ENCODE data around the gene ABO.
A peak's percentile ranks its signal among the peaks of the same experiment; 100 is the strongest.
"Not testable (repeated sequence)": the region's sequence is repeated elsewhere in the genome, so short reads cannot be mapped to it uniquely, and the experiment has no call there.

Gene ABO

DNA sequence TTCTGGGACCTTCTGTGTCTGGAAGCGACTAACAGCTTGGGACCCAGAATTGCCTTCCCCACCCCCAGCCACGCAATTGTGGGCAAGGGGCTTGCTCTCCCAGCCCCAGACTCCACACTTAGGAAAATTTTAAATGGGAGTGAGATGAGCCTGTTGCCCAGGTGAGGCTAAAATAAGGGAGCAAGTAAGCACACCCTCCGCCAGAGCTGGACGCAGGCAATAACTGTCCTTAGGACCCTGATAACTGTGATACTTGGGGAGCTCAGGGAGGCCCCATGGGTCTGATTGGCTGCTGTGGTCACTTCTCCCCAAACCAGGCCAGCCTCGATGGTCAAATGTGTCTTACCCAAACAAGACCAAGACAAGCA lies 13.3 kb downstream of the ABO start:
- DNase-seq = no peak

DNA sequence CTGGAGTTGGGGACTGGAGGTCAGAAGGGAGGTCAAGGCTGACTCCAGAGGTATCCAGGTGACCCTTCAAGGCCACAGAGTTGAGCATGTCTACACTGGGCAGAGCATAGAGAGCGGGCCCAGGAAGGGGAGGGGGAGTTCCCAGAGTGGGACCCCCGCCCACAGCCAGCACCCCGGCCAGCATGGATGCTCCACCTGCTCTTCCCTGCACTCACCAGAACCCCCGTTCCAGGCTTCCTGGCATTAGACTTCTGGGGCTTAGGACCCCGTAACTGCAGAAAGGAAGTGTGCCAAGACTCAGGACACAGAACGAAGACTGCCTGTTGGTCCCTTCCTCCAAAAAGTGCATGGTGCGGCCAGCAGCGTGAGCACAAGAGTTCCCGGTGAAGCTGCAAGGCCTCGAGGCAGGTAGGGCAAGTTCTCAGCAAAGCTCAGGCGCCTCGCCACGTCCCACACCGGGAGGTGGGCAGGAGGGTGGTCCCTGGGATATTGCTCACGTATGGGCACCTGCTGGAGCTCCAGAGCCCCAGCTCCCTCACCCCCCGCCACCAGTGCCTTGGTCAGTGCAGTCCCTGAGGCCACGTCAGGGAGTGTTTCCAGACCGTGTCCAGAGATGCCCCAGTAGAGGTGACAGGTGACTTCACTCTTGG lies 13.8 kb downstream of the ABO start:
- no peak for DNase-seq

DNA sequence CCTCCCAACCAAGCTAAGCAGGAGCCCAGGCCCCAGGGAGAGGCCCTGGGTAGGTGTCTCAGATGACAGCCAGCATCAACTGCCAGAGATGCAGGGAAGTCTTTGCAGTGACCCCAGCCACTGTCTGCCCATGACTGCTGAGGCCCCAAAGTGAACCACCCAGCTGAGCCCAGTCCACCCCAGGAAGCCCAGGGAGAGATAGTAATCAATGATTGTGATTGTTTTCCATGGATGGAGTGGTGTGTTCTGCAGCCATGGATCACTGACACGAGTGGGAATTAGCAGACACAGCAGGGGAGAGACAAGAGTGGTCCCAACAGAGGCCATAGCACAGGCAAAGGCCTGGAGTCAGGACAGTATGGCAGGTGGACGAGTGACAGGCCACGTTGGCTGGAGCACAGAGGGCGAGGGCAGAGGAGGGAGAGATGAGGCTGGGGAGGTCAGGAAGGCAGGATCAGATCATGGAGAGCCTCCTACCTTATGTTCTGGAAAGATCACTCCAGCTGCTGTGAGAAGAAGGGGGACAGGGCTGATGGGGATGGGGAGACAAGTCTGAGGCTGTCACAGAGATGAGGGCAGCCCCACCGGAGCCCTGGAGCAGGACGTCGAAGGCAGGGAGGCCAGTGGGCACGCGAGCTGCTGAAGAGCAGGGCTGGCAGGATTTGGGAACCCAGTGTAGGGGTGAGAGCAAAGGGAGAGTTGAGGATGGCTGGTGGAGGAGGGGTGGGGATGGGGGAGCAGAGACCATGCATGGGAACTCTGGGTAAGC lies 14.5 kb downstream of the ABO start:
- no peak for DNase-seq

DNA sequence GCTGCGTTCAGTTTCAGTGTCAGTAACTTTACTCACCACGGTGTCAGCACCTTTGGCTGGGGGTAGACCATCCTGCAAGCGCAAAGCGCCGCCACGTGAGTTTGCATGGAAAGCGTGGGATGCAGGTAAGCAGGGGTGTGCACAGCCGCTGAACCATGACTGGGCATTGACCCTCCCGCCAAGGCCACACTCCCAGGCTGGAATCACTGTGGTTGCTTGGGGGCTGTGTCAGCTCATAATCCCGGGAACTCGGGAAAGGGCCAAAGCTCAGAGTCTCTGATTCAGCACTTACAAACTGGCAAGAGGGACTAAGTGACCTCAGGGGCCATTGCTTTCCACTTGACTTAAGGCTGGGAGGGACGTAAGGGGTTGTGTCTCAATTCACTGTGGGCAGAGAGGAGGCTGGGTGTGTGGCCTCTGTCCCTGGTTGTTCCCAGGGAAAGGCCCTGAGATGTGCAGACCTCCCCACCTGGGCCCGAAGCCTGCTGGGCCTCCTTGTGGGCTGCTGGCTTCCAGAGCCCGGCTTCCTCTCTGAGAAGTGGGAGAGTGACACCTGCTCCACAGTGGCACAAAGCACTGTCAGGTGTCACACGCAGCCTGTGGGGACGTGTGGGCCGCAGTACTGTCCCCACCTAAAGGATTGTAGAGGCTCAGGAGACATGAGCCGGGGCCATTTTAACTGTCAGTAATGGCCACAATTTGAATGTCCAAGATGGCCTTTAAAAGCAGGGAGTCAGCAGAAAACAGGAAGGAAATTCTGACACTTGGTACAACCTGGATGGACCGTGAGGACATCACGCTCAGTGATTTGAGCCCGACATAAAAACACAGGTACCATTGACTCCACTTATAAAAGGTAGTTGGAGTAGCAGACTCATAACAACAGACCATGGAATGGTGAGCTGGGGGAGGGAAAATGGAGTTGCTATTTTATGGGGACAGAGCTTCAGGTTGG lies 16.7 kb downstream of the ABO start:
- DNase-seq = peak; percentile 28

DNA sequence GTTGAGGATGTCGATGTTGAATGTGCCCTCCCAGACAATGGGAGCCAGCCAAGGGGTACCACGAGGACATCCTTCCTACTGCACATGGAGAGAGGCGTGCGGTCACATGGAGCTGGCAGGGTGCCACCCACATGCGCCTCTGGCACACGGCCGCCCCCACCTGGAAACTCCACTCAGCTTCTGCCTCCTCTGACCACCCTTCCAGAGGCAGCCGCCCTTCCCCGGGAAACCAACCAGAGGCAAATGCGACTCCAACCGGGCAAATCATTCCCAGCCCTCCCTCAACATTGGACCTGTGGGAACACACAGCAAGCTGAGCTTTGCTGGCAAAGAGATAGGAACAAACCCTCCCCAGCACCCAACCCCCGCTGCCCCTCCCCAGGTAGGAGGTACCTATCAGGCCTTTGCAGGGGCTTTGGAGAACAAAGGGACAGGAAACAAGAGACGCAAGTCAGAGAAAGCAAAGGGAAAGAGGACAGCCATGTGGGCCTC lies 17.5 kb downstream of the ABO start:
- DNase-seq = no peak

DNA sequence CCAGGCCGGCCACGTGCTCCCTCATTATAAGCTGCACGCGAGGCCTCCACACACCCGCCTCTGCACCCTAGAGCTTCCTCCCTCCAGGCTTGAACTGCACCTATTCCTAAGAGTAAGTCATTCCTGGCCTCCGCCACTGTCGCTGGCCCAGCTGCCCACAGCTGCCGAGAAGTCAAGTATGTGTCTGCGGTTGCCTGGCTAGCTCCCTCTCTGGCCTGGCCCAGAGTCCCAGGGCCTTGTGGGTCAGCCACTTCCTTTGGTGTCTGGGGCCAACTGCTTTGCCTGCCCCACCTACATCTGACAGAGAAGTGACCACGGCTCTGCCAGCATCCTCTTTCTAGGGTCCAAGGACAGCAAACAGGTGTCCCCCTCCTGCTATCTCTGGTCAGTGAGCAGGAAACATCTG lies 18.3 kb downstream of the ABO start:
- no peak for DNase-seq

DNA sequence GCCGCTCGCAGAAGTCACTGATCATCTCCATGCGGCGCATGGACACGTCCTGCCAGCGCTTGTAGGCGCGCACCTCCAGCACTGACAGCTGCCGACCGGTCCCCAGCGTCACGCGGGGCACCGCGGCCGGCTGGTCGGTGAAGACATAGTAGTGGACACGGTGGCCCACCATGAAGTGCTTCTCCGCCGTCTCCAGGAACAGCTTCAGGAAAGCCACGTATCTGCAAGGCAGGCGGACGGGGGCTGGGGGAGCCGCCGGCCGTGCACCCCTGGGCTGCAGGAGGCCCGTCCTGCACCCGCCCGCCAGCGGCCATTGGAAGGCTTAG lies 18.9 kb downstream of the ABO start:
- no peak for DNase-seq

DNA sequence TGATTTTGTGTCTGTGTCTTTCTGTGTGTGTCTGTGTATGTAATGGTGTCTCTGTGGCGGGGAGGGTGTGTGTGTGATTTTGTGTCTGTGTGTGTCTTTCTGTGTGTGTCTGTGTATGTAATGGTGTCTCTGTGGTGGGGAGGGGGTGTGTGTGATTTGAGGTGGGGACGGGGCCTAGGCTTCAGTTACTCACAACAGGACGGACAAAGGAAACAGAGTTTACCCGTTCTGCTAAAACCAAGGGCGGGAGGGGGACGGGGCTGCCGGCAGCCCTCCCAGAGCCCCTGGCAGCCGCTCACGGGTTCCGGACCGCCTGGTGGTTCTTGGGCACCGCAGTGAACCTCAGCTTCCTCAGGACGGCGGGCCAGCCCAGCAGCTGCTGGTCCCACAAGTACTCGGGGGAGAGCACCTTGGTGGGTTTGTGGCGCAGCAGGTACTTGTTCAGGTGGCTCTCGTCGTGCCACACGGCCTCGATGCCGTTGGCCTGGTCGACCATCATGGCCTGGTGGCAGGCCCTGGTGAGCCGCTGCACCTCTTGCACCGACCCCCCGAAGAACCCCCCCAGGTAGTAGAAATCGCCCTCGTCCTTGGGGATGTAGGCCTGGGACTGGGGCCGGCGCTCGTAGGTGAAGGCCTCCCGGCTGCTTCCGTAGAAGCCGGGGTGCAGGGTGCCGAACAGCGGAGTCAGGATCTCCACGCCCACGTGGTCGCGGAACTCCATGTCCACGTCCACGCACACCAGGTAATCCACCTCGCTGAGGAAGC lies 19.4 kb downstream of the ABO start:
- no peak for DNase-seq

DNA sequence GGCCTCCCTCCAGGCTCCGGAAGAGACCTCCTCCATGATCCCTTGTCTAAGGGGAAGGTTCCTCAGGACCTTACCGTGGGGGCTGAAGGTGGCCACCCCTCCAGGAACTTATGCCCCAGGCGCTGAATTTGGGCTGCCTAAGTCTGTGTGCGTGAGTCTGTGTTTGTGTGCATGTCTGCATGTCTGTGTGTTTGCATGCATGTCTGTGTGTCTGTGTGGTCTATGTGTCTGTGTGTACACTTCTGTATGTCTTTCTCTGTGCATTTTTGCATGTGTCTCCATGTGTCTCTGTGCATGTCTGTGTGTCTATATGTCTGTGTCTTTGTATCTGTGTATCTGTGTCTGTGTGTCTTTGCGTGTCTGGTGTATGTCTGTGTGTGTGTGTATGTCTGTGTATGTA lies 20.5 kb downstream of the ABO start:
- no peak for DNase-seq

DNA sequence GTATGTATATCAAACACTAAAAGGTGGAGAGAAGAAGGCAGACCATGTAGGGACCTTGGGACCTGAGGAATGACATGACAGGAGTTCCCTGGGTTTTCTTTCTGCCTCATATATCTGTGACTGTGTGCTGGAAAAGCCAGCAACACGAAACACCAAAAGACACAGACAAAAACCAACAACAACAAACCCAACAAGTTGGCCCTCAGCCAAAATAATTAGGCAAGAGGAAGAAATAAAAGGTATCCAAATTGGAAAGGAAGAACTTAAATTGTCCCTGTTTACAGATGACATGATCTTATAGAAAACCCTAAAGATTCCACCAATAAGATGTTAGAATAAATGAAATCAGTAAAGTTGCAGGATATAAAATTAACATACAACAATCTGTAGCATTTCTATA lies 21.7 kb downstream of the ABO start:
- no peak for DNase-seq

DNA sequence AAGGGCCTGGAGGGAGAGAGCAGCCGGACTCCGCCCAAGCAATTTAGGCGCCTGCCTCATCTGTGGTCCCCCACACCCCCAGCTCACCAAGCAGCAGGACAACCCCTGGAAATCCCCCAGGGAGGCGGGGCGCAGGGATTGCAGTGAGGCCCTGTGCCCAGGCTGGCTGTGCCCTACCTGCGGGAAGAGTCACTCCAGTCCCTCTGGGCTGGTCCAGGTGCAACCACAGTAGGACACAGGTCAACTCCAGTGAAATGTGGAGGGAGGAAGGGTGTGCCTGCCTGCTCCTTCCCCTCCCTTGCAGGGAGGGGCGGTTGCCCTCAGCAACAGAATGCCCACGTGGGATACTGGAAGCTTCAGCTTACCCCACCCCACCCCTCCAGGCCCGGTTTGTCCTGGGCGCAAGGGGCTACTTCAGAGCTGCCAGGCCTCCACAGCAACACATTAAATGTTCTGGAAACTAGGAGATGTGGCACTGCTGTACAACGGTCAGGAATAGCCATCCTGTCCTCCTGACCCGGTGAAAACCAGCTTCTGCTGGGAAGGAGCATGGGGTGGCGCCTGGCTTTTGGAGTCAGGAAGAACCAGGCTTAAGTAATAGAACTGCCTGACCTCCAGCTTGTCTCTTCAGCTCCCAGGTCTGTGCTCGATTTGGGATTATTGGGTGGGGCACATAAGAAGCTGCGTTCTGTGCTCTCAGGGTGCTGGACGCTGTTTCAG lies 22.5 kb downstream of the ABO start:
- DNase-seq = no peak

DNA sequence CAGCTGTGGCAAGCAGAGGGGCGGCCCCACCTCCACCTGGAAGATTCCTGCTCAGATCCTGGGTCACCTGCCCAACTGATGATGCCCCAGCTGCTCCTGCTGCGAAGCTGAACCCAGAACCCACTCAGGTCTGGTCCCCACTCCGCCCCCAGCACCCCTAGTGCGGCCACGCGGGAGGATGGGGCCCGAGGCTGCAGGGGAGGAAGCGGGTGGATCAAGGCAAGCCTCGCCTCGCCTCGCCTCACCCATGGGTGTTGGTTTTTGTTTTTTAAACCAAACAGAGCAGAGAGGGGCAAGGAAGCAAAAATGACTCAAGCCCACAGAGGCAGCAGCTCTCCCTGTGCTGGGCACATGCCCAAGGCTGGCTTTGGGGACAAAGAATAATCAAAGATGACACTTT lies 23.2 kb downstream of the ABO start:
- no peak for DNase-seq

DNA sequence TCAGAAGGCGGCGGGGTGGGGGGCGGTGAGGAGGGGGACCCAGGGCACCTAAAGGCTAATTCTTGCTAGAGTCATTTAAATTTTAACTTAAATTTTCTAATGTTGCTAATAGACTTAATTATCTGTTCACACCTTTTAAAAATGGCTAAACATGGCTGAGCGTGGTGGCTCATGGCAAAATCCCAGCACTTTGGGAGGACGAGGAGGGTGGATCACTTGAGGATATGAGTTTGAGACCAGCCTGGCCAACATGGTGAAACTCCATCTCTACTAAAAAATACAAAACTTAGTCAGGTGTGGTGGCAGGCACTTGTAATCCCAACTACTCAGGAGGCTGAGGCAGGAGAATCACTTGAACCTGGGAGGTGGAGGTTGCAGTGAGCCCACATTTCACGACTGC lies 23.8 kb downstream of the ABO start:
- not testable (repeated sequence) for DNase-seq

DNA sequence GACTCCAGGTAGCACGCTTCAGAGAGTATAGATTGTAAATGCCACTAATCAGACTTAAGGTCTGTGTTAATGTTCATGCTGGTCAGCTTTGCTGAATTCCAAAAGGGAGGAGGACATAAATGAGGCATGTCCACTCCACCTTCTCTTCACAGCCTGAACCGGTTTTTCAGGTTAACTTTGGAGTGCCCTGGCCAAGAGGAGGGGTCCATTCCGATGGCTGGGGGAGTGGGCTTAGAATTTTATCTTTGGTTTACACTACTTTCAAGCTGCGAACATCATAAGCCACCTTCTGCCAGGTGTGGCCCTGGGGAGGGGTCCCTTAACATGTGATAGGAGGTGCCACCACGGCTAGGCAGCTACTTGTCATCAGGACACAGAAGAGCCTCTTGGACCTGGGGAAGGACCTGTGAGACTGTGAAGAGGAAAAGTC lies 24.2 kb downstream of the ABO start:
- DNase-seq = no peak

DNA sequence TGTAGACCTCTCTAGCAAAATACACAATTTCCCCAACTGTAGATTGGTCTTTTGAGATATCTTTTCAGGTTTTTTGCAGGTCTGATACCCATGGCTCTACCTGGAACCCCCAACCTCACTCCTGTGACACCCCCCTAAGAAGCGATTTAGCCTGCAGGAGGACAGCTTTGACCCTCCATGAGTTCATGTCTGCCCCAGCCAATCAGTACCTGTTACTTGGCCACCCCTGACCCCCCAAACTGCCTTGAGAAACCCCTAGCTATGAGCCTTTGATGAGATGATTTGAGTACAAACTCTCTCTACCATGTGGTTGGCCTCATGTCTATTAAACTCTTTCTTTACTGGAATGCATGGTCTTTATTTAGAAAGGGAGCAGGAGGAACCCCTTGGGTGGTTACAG lies 25.7 kb downstream of the ABO start:
- DNase-seq = no peak

DNA sequence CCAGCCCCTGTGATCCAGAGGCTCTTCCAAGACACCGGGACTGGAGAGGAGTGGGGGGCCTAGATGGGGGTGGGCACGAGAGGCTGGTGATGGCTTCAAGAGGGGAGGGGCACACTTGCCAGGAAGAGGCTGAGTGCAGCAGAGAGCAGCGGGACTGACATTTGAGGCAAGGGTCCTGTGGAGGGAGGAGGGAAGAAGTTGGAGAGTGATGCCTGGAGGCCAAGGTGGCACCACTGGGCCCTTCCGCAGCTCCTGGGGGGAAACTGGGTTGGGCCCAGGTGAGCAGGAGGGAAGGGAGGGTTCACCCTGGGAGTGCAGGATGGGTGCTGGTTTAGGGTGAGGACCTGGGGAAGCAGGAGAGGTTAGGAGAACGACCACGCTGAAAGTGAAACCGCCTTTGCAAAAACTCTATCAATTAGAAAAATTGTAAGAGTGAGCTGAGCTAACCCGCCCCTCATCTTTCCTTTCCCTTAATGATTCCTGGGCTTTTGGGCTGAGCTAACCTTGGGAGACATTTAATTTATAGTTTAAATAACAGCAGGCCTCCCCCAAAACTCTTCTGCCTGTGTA lies 26.2 kb downstream of the ABO start:
- no peak for DNase-seq

DNA sequence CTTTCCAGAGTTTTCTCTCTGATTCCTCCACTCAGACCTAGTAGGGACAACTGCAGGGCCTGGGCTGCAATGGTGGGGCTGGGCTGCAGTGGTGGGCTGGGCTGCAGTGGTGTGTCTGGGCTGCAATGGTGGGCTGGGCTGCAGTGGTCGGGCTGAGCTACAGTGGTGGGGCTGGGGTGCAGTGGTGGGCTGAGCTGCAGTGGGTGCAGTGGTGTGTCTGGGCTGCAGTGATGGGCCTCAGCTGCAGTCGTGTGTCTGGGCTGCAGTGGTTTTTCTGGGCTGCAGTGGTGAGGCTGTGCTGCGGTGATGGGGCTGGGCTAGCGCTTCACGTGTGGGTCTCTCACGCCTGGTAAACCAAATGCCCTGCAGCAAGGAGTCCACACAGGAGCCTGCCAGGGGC lies 27.4 kb downstream of the ABO start:
- DNase-seq = no peak

DNA sequence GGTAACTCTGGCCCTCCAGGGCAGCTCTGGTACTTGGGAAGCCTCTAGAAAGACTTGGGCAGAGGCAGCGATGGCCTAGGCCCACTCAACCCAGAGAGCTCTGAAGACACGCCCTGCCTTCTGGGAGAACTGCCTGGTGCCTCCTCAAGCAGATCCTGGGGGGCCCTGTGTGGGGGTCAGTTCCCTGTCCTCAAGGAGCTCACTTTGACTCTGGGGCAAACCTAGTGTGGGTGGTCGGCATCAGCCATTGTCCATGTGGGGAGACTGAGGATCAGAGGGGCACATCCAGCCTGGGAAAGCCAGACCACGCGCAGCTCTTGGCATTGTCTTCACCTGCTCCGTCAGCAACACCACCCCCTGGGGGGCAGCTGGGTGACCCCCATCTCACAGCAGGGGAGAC lies 28.0 kb downstream of the ABO start:
- no peak for DNase-seq

DNA sequence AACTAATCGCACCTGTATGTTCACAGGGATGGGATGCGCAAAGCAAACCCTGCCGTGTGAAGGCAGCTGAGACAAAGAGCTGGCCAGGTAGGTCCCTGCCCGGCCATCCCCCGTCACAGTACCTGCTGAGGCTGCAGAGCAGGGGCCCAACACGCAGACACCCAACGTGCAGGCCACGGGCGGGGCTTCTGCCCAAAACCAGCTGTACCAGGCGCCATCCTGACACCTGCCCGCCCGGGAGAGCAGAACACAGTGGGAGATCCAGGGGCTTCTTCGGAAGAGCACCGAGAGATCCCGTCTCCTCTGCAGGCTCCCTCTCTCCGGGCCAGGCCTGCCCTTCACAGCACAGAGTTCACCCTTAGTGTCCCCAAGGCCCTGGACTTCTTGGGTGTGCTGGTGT lies 28.4 kb downstream of the ABO start:
- DNase-seq = no peak

DNA sequence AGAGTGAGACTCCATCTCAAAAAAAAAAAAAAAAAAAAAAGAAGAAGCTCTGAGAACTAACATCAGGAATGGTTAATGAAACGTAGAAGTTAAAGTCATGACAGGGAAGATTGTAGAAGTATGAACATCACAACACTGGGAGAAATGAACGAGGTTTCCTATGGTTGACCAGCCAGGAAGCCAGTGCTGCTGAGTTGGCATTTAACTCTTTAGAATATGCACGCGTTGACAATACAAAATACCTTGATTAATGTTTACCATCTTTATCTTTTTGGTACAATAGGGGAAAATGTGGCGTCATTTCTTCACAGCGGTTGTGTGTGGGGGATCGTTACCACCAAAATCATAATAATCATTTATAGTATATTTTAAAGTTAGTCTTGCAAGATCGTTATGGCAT lies 32.0 kb downstream of the ABO start:
- no peak for DNase-seq

DNA sequence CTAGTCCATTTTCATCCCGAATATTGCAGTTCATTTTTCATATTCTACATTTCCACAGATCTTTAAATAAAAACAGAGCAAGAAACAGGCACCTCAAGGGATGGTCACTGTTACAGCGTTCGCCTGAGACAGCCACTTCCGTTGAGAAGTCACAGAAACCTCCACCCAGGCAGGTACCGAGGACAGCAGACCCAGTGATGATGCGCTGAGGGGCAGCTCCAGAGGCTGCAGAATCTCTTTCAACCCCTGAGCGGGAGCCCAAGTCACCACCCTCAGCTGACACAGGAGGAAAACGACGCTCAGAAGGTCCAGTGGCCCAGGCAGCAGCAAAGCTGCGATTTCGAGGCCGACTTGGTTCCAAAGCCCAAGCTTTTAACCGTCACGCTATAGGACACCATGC lies 32.8 kb downstream of the ABO start:
- DNase-seq = no peak

DNA sequence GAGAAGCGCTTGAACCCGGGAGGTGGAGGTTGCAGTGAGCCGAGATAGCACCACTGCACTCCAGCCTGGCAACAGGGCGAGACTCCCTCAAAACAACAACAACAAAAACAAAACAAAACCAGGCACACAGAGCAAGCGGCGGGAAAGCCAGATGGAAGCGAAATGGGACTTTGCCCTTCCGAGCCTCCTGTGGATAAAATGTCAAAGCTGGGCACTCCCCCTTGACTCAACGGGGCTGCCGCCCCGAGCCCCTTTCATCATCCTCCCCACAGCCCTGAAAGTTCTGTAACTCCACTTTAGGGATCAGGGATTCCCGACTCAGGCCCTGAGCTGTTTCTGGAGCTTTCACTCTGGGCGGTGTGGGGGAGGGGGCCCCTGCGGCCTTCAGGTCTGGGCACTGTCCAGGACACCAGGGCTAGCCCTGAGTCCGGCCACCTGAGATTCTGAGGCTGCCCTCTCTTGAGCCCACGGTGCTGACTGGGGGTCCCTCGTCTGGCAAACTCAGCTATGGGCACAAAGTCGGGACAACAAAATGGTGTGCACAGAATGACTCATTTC lies 35.4 kb downstream of the ABO start:
- no peak for DNase-seq

All from eye (tissue), 1 donor.